Activated CD4-positive, CD25-positive, alpha-beta regulatory T cell treated with anti-CD3 and anti-CD28 coated beads, Interleukin-2, amount 50 U/mL, for 24 hours (primary cell): ENCODE measurements around the gene MAGOH.
"Not testable (repeated sequence)": the region's sequence is repeated elsewhere in the genome, so short reads cannot be mapped to it uniquely, and the experiment has no call there.

Source experiments
- ATAC-seq, 2 donors: fragments of 150-1000 bp; cut with Tn5 transposase; one replicate each; pipeline ENCODE4 v1.10.0; 2021; ENCODE audit warnings: mild to moderate bottlenecking in 1 of 2, moderate library complexity in 1 of 2

Gene MAGOH

DNA sequence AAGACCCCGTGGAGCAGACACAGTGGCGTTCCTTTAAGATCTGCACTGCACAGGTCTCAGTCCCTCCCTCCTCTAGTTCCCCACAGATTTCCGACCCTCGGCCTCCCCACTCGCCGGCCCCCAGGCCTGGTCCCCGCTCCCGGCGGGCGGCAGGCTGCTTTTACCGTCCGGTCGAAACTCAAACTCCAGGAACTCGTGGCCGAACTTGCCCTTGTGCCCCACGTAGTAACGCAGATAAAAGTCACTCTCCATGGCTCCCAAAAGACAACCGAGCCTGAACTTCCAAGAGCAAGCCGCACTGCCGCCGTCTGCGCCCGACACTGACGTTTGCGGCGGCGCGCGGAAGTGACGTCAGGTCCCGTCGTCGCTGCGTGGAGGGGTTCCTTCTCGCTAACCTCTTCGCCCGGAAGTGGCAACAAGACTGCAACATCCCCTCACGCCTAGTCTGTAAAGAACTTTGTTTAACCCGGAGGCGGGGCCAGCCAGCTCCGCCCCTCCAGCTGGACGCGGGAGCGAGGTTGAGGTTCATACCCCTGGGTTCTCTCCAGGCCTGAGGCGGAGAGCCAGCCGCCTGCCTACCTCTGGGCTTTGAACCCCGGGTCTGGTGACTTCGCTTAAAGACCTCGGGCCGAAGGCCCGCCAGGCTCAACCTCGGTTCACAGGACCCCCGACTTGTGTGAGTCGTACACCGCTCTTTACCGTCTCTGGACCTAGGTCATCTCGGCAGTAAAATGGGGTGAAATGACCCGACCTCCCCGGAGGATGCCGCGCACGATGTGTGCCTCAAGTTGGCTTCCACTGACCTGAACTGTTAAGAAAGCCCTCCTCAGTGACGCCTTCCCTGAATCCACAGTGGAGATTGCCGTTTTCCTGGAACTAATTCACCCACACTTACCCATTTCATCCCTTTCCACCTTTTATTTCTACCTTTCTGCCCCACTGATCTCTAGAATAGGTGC is at the start of gene MAGOH:
Gene MAGOH, minus strand, starts transcription at position 322 of the 959 bp plus-strand sequence. Its CDS starts 70 bp downstream, at position 252.
- ATAC-seq = peak; percentile 99

- ATAC-seq = no peak
Observed at GRCh38 chr1:53286955-53287354, 48.6 kb upstream of the MAGOH start.

DNA sequence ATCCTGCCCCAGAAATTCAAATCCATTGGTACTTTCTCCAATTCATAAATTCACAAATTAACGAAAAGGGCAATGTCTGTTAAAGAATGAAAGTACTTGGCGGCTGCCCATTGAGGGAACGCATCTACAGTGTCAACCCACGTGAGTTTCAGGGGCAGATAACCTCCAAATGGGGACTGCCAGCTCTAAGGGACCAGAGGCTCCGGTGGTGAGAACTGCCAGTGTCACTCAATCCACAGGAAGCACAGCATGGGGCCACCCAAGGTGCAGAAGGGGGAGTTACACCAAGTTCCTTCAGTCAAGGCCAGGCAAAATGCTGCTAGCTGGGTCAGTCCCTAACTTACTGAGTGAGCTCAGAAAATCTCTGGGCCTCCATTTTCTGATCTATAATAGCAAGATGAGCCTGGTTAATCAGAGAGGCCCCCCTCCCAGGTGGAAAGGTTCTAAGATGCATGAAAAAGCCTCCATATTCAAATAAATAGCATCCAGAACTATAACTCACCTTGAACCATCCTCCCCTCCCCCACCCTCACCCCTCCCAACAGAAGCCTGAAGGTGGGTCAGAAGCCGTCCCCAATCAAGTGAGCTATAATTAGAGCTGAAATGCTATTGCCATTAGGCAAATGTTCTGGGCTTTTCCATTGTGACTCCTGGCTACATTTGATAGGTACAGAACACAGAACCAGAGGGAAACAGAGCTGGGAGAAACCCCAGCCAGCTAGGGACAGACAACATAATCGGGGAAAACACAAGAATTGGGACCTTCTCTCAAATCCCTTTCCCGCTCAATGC is 47.8 kb upstream of the MAGOH start:
- ATAC-seq = no peak

DNA sequence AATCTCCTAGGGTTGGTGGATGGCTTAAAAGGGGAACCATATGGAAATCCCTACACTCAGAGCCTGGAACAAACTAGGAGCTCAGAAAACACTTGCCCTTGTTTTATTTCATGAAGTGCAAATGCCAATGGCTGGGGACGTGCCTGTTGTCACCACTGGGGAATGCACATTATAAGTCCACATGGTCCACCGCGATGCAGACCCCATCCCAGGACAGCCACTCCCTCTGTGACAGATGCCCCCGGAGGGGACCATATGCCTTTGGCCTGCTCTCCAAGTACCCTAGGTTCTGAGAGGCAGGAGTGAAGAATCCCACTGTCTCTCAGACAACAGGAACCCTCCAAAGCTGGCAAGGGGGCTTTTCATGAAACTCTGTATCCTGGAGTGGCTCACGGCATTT is 47.2 kb upstream of the MAGOH start:
- no peak for ATAC-seq

GRCh38 chr1:53284224-53285020 is 46.1 kb upstream of the MAGOH start:
- no peak for ATAC-seq

- ATAC-seq = not testable (repeated sequence)
Observed at GRCh38 chr1:53283156-53283555, 44.8 kb upstream of the MAGOH start.

GRCh38 chr1:53281133-53281532 is 42.8 kb upstream of the MAGOH start:
- no peak for ATAC-seq

DNA sequence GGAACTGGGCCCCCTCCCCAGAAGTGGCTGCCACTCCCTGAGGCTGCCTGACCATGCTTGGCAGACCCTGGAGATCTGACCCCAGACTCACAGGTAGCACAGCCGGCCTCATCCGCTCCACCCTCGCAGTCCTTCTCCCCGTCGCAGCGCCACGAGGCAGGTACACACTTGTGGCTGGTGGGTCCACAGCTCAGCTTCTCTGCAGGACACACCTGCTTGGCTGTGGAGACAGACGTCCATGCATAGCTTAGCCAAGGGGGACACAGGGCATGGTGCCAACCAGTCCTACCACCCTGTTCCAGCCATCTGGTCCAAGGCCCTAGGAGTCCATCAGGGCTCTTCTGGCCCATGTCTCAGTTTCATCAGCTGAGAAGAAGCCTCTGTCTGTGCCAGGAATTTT is 42.2 kb upstream of the MAGOH start:
- no peak for ATAC-seq

- ATAC-seq = no peak
Observed at GRCh38 chr1:53279296-53280200, 41.2 kb upstream of the MAGOH start.

- peak; percentile 64 to 65 for ATAC-seq
Observed at GRCh38 chr1:53278298-53278725, 40.0 kb upstream of the MAGOH start.

DNA sequence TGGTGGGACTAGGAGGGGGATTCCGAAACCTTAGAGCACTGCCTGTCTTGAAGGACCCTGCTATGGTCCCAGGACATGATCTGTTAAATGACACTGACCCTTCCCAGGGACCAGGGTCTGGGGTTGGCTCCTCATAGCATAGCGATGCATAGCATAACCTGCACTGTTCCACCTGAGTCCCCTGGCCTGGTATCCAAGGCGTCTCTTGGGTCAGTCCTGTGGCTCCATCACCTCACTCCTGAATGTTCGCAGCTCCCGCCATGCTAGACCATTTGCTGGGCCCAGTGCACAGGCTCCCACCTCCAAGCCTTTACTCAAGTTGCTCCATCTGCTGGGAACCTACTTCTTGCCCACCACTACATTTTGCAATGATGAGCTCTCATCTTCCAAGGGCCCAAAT is 39.0 kb upstream of the MAGOH start:
- ATAC-seq = no peak

DNA sequence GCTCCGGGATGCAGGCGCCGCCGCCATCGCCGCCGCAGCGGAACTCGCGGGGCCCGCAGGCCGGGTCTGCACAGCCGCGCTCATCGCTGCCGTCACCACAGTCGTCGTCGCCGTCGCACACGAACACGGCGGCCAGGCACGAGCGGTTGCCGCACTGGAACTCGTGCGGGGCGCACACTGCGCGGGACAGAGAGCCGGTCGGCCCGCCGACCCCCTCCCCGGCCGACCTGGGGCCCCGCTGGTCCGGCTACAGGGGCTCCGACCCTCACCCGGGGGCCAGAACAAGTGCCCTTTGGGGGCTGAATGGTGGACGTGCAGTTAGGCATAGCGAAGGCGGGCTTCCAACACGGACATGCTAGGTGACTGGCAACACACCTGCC is 38.6 kb upstream of the MAGOH start:
- ATAC-seq = no peak

GRCh38 chr1:53276153-53276901 is 38.0 kb upstream of the MAGOH start:
- no peak for ATAC-seq

GRCh38 chr1:53275566-53275965 is 37.2 kb upstream of the MAGOH start:
- ATAC-seq = no peak

- no peak for ATAC-seq
Observed at GRCh38 chr1:53274541-53275185, 36.3 kb upstream of the MAGOH start.

DNA sequence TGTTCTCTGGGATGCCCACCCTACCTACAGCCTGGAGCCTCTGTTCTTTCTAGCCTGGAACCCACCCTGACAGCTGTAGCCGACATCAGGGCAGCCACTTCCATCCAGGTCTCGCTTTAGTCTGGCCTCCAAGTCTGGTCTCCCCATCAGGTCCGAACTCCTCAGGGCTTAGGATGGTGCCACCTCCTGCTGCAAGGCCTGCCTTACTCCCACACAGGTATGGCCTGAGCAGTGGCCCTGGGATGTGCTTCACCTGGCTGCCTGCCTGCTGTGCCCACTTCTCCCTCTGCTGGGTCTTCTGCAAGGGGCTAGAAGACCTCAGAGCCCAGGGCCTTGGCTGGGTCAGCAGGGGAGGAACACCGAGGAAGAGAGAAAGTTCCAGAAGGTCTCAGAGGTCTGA is 35.7 kb upstream of the MAGOH start:
- no peak for ATAC-seq

DNA sequence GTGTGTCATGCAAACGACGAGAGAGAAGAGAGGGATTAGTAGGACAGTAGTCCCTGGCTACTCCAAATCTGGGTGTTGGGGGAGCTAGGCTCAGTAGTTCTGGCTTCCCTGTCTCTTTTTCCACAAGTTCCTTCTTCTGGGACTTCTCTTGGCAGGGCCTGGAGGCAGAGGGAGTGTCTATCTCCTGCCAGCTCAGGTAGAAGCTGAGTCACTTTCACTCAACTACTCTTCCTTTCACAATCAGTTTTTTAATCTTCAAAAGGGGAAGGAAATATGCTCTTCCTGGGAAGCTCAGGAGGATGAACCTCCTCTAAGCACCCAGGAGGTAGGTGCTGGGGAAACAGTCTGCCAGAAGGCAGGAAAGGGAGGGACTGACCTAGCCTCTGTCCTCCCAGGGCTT is 35.2 kb upstream of the MAGOH start:
- ATAC-seq = no peak

GRCh38 chr1:53272349-53272748 is 34.0 kb upstream of the MAGOH start:
- ATAC-seq = no peak

GRCh38 chr1:53271446-53272090 is 33.2 kb upstream of the MAGOH start:
- ATAC-seq = no peak

DNA sequence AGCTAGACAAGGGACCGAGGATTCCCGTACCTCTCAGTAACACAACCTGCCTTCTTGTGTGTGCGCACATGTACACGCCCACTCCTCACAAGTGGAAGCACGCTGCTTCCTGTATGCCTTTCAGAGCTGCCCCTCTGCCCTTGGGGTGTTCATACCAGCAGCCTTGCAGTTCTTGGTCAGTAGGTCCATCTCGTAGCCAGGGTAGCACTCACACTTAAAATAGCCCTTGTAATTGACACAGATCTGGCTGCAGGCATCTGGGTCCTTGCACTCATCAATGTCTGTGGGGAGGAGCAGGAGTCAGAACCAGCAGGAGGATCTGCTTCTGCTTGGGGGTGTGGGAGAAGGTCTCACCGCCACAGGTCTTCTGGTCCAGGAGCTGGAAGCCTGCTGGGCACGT is 32.6 kb upstream of the MAGOH start:
- ATAC-seq = no peak
